DOHH2 (cell line): ENCODE data around the gene CAMSAP3.
"Not testable (repeated sequence)": the region's sequence is repeated elsewhere in the genome, so short reads cannot be mapped to it uniquely, and the experiment has no call there.

ENCODE experiments used
- H3F3A ChIP-seq: fragments of 200-600 bp; sonication (generic), shearing (Covaris generic); 2 replicates; pipeline ENCODE4 v1.6.0; 2016; ENCODE audit warnings: antibody characterized with exemption, mild to moderate bottlenecking; ENCODE audit not compliant: control insufficient read depth, insufficient read depth
- H3K27ac ChIP-seq: fragments of 200-600 bp; sonication (generic); 2 replicates; pipeline ENCODE4 v1.5.1; 2014; ENCODE audit warnings: low read depth, mild to moderate bottlenecking, low read length, moderate library complexity
- H3K27me3 ChIP-seq: fragments of 200-600 bp; sonication (generic); 2 replicates; pipeline ENCODE4 v1.6.1; 2014; ENCODE audit warnings: mild to moderate bottlenecking, low read length, mixed read lengths; ENCODE audit not compliant: control insufficient read depth
- H3K36me3 ChIP-seq: fragments of 200-600 bp; sonication (generic); 2 replicates; pipeline ENCODE4 v1.6.1; 2014; ENCODE audit warnings: mild to moderate bottlenecking, low read length, moderate library complexity, mixed read lengths; ENCODE audit not compliant: control insufficient read depth
- H3K4me1 ChIP-seq: fragments of 200-600 bp; sonication (generic); 2 replicates; pipeline ENCODE4 v1.6.1; 2014; ENCODE audit warnings: mild to moderate bottlenecking, low read length, mixed read lengths; ENCODE audit not compliant: control insufficient read depth
- H3K4me2 ChIP-seq: fragments of 200-600 bp; sonication (generic); 2 replicates; pipeline ENCODE4 v1.6.0; 2014; ENCODE audit warnings: mild to moderate bottlenecking, low read length, moderate library complexity
- H3K4me3 ChIP-seq: fragments of 200-600 bp; sonication (generic); 2 replicates; pipeline ENCODE4 v1.5.1; 2014; ENCODE audit warnings: mild to moderate bottlenecking, low read length, mixed read lengths
- H3K79me2 ChIP-seq: fragments of 200-600 bp; sonication (generic); 2 replicates; pipeline ENCODE4 v1.6.1; 2014; ENCODE audit warnings: mild to moderate bottlenecking, low read length, mixed read lengths; ENCODE audit not compliant: control insufficient read depth
- H3K9me2 ChIP-seq: fragments of 200-600 bp; sonication (generic); replicated peaks from 2 replicates; pipeline ENCODE4 v1.6.1; 2014; ENCODE audit warnings: mild to moderate bottlenecking, low read length, mixed read lengths; ENCODE audit not compliant: control insufficient read depth
- H3K9me3 ChIP-seq: fragments of 200-600 bp; sonication (generic); 2 replicates; pipeline ENCODE4 v1.6.1; 2014; ENCODE audit warnings: antibody characterized with exemption, low read length, mixed read lengths; ENCODE audit not compliant: control insufficient read depth, insufficient read depth
- H4K20me1 ChIP-seq: fragments of 200-600 bp; sonication (generic); 2 replicates; pipeline ENCODE4 v1.6.0; 2014; ENCODE audit warnings: low read depth, mild to moderate bottlenecking, antibody characterized with exemption, low read length, moderate library complexity; ENCODE audit not compliant: control insufficient read depth, insufficient read depth
- EZH2phosphoT487 ChIP-seq: fragments of 200-600 bp; sonication (generic); IDR thresholded peaks from 2 replicates; pipeline ENCODE4 v1.6.1; 2017; ENCODE audit warnings: borderline replicate concordance, mild to moderate bottlenecking, antibody characterized with exemption, low read length, moderate library complexity, mixed read lengths
- TF ChIP-seq, protein P1 (sequence below): fragments of 200-600 bp; sonication (generic); IDR thresholded peaks from one replicate; pipeline ENCODE4 v1.5.1; 2014; ENCODE audit warnings: antibody characterized with exemption, mild to moderate bottlenecking, low read depth, low read length; ENCODE audit not compliant: poor library complexity, severe bottlenecking

Gene CAMSAP3

GRCh38 chr19:7641290-7642276 lies 45.9 kb downstream of the CAMSAP3 start:
- H3K9me2 ChIP-seq: no peaks in the 10 kb centered on the region
- TF ChIP-seq, protein P1, sequence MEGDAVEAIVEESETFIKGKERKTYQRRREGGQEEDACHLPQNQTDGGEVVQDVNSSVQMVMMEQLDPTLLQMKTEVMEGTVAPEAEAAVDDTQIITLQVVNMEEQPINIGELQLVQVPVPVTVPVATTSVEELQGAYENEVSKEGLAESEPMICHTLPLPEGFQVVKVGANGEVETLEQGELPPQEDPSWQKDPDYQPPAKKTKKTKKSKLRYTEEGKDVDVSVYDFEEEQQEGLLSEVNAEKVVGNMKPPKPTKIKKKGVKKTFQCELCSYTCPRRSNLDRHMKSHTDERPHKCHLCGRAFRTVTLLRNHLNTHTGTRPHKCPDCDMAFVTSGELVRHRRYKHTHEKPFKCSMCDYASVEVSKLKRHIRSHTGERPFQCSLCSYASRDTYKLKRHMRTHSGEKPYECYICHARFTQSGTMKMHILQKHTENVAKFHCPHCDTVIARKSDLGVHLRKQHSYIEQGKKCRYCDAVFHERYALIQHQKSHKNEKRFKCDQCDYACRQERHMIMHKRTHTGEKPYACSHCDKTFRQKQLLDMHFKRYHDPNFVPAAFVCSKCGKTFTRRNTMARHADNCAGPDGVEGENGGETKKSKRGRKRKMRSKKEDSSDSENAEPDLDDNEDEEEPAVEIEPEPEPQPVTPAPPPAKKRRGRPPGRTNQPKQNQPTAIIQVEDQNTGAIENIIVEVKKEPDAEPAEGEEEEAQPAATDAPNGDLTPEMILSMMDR: no peak
- peaks cover 6% of the 10 kb centered on the region; the same call in 1 of the 2 replicates for H3F3A ChIP-seq
- no peak overlapping the region for H3K4me3 ChIP-seq
- H3K27ac ChIP-seq: no peak overlapping the region
- H3K27me3 ChIP-seq: no peaks in the 10 kb centered on the region
- H3K4me1 ChIP-seq: peaks cover 21% of the 10 kb centered on the region
- no peak overlapping the region for H3K4me2 ChIP-seq
- peaks cover 13% of the 10 kb centered on the region; the same call in 1 of the 2 replicates for H3K36me3 ChIP-seq
- peaks cover 5% of the 10 kb centered on the region; the same call in 1 of the 2 replicates for H3K9me3 ChIP-seq
- no peaks in the 10 kb centered on the region for H4K20me1 ChIP-seq
- peaks cover 16% of the 10 kb centered on the region for H3K79me2 ChIP-seq

DNA sequence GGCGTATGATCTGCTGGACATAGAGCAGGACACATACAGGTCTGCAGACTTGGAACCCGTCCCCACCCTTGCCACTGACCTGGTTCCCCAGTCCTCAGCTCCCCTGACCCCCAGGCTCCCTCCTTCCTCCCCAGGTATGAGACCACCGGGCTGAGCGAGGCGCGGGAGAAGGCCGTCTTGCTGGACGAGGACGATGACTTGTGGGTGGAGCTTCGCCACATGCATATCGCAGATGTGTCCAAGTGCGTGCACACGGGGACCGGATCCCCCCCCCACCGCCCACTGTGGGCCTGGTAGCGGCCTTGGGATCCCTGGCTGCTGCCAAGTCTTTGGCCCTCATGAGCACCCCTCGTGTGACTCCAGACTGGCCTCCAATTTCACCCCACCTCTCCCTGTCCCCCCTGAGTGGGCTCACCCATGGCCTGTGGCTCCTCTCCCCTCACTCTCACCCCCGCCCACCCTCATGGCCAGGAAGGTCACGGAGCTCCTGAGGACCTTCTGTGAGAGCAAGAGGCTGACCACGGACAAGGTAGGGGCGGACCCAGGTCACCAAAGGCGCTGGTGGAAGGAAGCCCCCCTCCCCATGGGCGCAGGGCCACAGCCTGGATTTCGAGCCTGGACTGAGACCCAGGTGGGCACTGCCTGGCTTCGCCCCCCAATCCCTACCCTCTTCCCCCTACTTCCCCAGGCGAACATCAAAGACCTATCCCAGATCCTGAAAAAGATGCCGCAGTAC lies 46.8 kb downstream of the CAMSAP3 start:
- Histone ChIP-seq H3K4me2 (no peak overlapping the region), H3K36me3 (peaks cover 13% of the 10 kb centered on the region; the same call in 1 of the 2 replicates), H3K9me3 (peaks cover 5% of the 10 kb centered on the region; the same call in 1 of the 2 replicates), H4K20me1 (no peaks in the 10 kb centered on the region), H3K79me2 (peaks cover 13% of the 10 kb centered on the region), H3K4me3 (no peak overlapping the region), H3K4me1 (peaks cover 22% of the 10 kb centered on the region), H3K9me2 (no peaks in the 10 kb centered on the region), H3K27me3 (no peaks in the 10 kb centered on the region), H3K27ac (no peak overlapping the region), H3F3A (peaks cover 6% of the 10 kb centered on the region; the same call in 1 of the 2 replicates)
- TF ChIP-seq EZH2phosphoT487: no peak
- TF ChIP-seq, protein P1: no peak

- H3K9me3 ChIP-seq: peaks cover 5% of the 10 kb centered on the region; the same call in 1 of the 2 replicates
- peaks cover 13% of the 10 kb centered on the region; the same call in 1 of the 2 replicates for H3K36me3 ChIP-seq
- H3K9me2 ChIP-seq: no peaks in the 10 kb centered on the region
- H3F3A ChIP-seq: peaks cover 6% of the 10 kb centered on the region; the same call in 1 of the 2 replicates
- H3K4me2 ChIP-seq: no peak overlapping the region
- no peak overlapping the region for H3K27ac ChIP-seq
- H3K4me1 ChIP-seq: peaks cover 22% of the 10 kb centered on the region
- TF ChIP-seq, protein P1: no peak
- no peak for TF ChIP-seq EZH2phosphoT487
- peaks cover 7% of the 10 kb centered on the region for H3K79me2 ChIP-seq
- no peaks in the 10 kb centered on the region for H3K27me3 ChIP-seq
- no peaks in the 10 kb centered on the region for H4K20me1 ChIP-seq
- no peak overlapping the region for H3K4me3 ChIP-seq
These were observed 47.4 kb downstream of the CAMSAP3 start for GRCh38 chr19:7643031-7643415.

DNA sequence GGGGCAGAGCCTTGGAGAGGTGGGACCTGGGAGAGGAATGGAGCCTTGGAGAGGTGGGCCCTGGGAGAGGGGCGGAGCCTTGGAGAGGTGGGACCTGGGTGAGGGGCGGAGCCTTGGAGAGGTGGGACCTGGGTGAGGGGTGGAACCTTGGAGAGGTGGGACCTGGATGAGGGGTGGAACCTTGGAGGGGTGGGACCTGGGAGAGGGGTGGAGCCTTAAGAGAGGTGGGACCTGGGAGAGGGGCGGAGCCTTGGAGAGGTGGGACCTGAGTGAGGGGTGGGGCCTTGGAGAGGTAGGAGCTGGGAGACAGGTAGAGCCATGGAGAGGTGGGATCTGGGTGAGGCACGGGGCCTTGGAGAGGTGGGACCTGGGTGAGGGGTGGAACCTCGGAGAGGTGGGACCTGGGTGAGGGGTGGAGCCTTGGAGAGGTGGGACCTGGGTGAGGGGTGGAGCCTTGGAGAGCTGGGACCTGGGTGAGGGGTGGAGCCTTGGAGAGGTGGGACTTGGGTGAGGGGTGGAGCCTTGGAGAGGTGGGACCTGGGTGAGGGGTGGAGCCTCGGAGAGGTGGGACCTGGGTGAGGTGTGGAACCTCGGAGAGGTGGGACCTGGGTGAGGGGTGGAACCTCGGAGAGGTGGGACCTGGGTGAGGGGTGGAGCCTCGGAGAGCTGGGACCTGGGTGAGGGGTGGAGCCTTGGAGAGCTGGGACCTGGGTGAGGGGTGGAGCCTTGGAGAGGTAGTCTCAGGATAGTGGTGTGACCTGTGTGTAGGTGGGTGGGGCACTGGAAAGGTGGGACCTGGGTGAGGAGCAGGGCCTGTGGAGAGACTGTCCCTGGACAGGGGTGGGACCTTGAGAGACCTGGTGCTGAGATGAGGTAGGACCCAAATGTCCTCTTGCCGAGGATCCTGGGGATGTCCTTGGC lies 48.2 kb downstream of the CAMSAP3 start:
- H3K4me3 ChIP-seq, H3K27me3 ChIP-seq, H3K79me2 ChIP-seq, H3K27ac ChIP-seq, H3K9me3 ChIP-seq, H3K4me2 ChIP-seq, H4K20me1 ChIP-seq, H3K9me2 ChIP-seq, H3F3A ChIP-seq: not testable (repeated sequence)
- H3K36me3 ChIP-seq: peaks cover 13% of the 10 kb centered on the region; the same call in 1 of the 2 replicates
- peaks cover 30% of the 10 kb centered on the region for H3K4me1 ChIP-seq
